BJ (cell line): ENCODE data around the gene UBAP2. TPM values are rescaled to one million over a fixed set of nuclear protein-coding genes. Genes with fewer than 3 reads are reported as not detected.

Experiments used
- CTCF ChIA-PET: fragments of 350-600 bp; formaldehyde crosslinking; extraction: SDS; loops from one replicate; lab custom pipeline; 2021; ENCODE audit warnings: antibody characterized with exemption, inconsistent platforms; lab: Yijun Ruan, JAX
- POLR2A ChIA-PET: fragments of 300-600 bp; sonication (Branson Sonifier 250); formaldehyde crosslinking; extraction: SDS; loops from one replicate; lab custom pipeline; 2021; ENCODE audit warnings: antibody characterized with exemption; lab: Charles Lee
- DNase-seq: peaks from one replicate; pipeline ENCODE4 v3.0.0-alpha.2; 2011; ENCODE audit warnings: low read depth
- H3K27me3 ChIP-seq: 2 replicates; pipeline ENCODE4 v1.6.0; 2011; ENCODE audit warnings: low read length; ENCODE audit not compliant: control insufficient read depth, insufficient read depth
- H3K36me3 ChIP-seq: 2 replicates; pipeline ENCODE4 v1.5.1; 2011; ENCODE audit warnings: low read length; ENCODE audit not compliant: control insufficient read depth, insufficient read depth
- H3K4me3 ChIP-seq: 2 replicates; pipeline ENCODE4 v1.5.1; 2011; ENCODE audit warnings: low read depth, mild to moderate bottlenecking, control low read depth, low read length
- CTCF ChIP-seq: IDR thresholded peaks from 2 replicates; pipeline ENCODE4 v1.5.1; 2011; ENCODE audit warnings: low read depth, mild to moderate bottlenecking, control low read depth, inconsistent platforms, low read length, moderate library complexity; ENCODE audit not compliant: insufficient read depth
- polyA plus RNA-seq: library from polyadenylated mRNA; depleted of rRNA; stranded (reverse); fragments of >200 nt; gene quantifications from 2 replicates; pipeline ENCODE4 v1.2.3, GENCODE V29; 2011

Gene UBAP2
- polyA plus RNA-seq, 1 experiment = 18.9 TPM

- Histone ChIP-seq H3K36me3 (no peaks in the 10 kb centered on the region; the same call in 1 of the 2 replicates), H3K27me3 (no peaks in the 10 kb centered on the region), H3K4me3 (no peak overlapping the region)
- no peak for TF ChIP-seq CTCF
- CTCF ChIA-PET = interaction anchor here (0.6 to 2.5 kb wide), 5 partner anchors 10 to 129 kb away, joined by 3 to 7 read pairs (median 4); no protein-coding TSS in a partner anchor
- POLR2A ChIA-PET = no interaction called here
- no peak for DNase-seq
These were observed 141.3 kb downstream of the UBAP2 start for GRCh38 chr9:33907347-33907746.

GRCh38 chr9:33906769-33907168 lies 141.9 kb downstream of the UBAP2 start:
- no peak for DNase-seq
- no peak for TF ChIP-seq CTCF
- ChIA-PET CTCF (interaction anchor here (0.6 to 2.5 kb wide), 5 partner anchors 9 to 128 kb away, joined by 3 to 7 read pairs (median 4); no protein-coding TSS in a partner anchor), POLR2A (no interaction called here)
- Histone ChIP-seq H3K4me3 (no peak overlapping the region), H3K27me3 (no peaks in the 10 kb centered on the region), H3K36me3 (peaks cover 4% of the 10 kb centered on the region)

GRCh38 chr9:33905137-33905536 lies 143.6 kb downstream of the UBAP2 start:
- Histone ChIP-seq H3K4me3 (no peak overlapping the region), H3K27me3 (no peaks in the 10 kb centered on the region), H3K36me3 (peaks cover 5% of the 10 kb centered on the region)
- DNase-seq = no peak
- no peak for TF ChIP-seq CTCF
- ChIA-PET CTCF (interaction anchor here (1.7 kb wide), 1 partner anchor 31 kb away, joined by 4 read pairs; no protein-coding TSS in a partner anchor), POLR2A (no interaction called here)

- ChIA-PET POLR2A (no interaction called here), CTCF (interaction anchor here (0.6 to 1.2 kb wide), 3 partner anchors 18 to 597 kb away, joined by 3 to 4 read pairs (median 3); no protein-coding TSS in a partner anchor)
- no peaks in the 10 kb centered on the region for H3K27me3 ChIP-seq
- no peak overlapping the region for H3K4me3 ChIP-seq
- no peak for DNase-seq
- TF ChIP-seq CTCF = no peak
- peaks cover 5% of the 10 kb centered on the region for H3K36me3 ChIP-seq
These were observed 145.4 kb downstream of the UBAP2 start for GRCh38 chr9:33903157-33903780.

GRCh38 chr9:33894316-33894715 lies 154.4 kb downstream of the UBAP2 start:
- ChIA-PET POLR2A (no interaction called here), CTCF (no interaction called here)
- no peaks in the 10 kb centered on the region; the same call in 1 of the 2 replicates for H3K36me3 ChIP-seq
- no peaks in the 10 kb centered on the region for H3K27me3 ChIP-seq
- no peak for TF ChIP-seq CTCF
- no peak overlapping the region for H3K4me3 ChIP-seq
- DNase-seq = no peak
